Endodermal cell (in vitro differentiated cells): Measurements from ENCODE around the gene TRPM4. TPM values are rescaled to one million over a fixed set of nuclear protein-coding genes. Genes with fewer than 3 reads are reported as not detected.
A peak's percentile ranks its signal among the peaks of the same experiment; 100 is the strongest.

Experiments used
- DNase-seq: peaks from one replicate; pipeline ENCODE4 v3.0.0-alpha.2; 2017
- H3K27ac ChIP-seq: 2 replicates; pipeline ENCODE4 v1.5.1; 2013; ENCODE audit warnings: mild to moderate bottlenecking, low read depth, low read length, moderate library complexity
- H3K27me3 ChIP-seq: 2 replicates; pipeline ENCODE4 v1.6.1; 2013; ENCODE audit warnings: mild to moderate bottlenecking, low read length, moderate library complexity; ENCODE audit not compliant: insufficient read depth, control insufficient read depth, poor library complexity, severe bottlenecking
- H3K36me3 ChIP-seq: 2 replicates; pipeline ENCODE4 v1.7.0; 2013; ENCODE audit warnings: mild to moderate bottlenecking, low read length, moderate library complexity; ENCODE audit not compliant: control insufficient read depth, insufficient read depth
- H3K4me1 ChIP-seq: one replicate; pipeline ENCODE4 v1.7.0; 2013; ENCODE audit warnings: low read length; ENCODE audit not compliant: control insufficient read depth, insufficient read depth
- H3K4me3 ChIP-seq: 2 replicates; pipeline ENCODE4 v1.5.1; 2013; ENCODE audit warnings: mild to moderate bottlenecking, low read length, moderate library complexity
- H3K9ac ChIP-seq: 2 replicates; pipeline ENCODE4 v1.6.1; 2013; ENCODE audit warnings: mild to moderate bottlenecking, low read length, moderate library complexity; ENCODE audit not compliant: poor library complexity, severe bottlenecking; ENCODE audit errors: extremely low read depth
- H3K9me3 ChIP-seq: 2 replicates; pipeline ENCODE4 v1.6.1; 2013; ENCODE audit warnings: mild to moderate bottlenecking, low read length, moderate library complexity; ENCODE audit not compliant: control insufficient read depth
- H3K27ac Mint-ChIP-seq: 2 replicates; pipeline ENCODE4 v1.8.0; 2020; ENCODE audit warnings: mixed read lengths
- H3K27me3 Mint-ChIP-seq: 2 replicates; pipeline ENCODE4 v1.8.0; 2021; ENCODE audit warnings: mild to moderate bottlenecking, mixed read lengths; ENCODE audit not compliant: insufficient read depth
- H3K36me3 Mint-ChIP-seq: 2 replicates; pipeline ENCODE4 v1.8.0; 2020; ENCODE audit warnings: low read depth, mixed read lengths
- H3K4me1 Mint-ChIP-seq: 2 replicates; pipeline ENCODE4 v1.8.0; 2020; ENCODE audit warnings: mixed read lengths
- H3K4me3 Mint-ChIP-seq: 2 replicates; pipeline ENCODE4 v1.8.0; 2020; ENCODE audit warnings: mild to moderate bottlenecking, moderate library complexity, mixed read lengths
- H3K9me3 Mint-ChIP-seq: 2 replicates; pipeline ENCODE4 v1.8.0; 2020; ENCODE audit warnings: mild to moderate bottlenecking, mixed read lengths
- CTCF ChIP-seq: fragments of 200-600 bp; sonication (generic); conservative IDR thresholded peaks from 2 replicates; pipeline ENCODE4 v1.5.0; 2021; ENCODE audit warnings: antibody characterized with exemption, mild to moderate bottlenecking
- WGBS, 2 experiments: methylation state at CpG; one replicate each; pipeline versions ENCODE4 v1.1.5 to v1.1.7; 2013; ENCODE audit warnings: missing lambda C conversion rate in 2 of 2, mixed read lengths in 1 of 2; ENCODE audit not compliant: insufficient coverage in 1 of 2, insufficient read length in 1 of 2; 5-methylcytosine and 5-hydroxymethylcytosine counted together
- total RNA-seq, 2 donors: library from RNA; stranded (reverse); fragmentation: NEBNext Ultra II Directional in 1 of 2; extraction: Animal tissue kit (Norgen Biotek cat#: 25700) in 1 of 2; gene quantifications; 2 replicates in 1 of 2; 3 replicates in 1 of 2; pipeline ENCODE4 v1.2.1, GENCODE V29; 2021

Gene TRPM4
- total RNA-seq, 2 donors from 2014 or later, result 22.0 to 33.3 TPM

GRCh38 chr19:49243129-49243528, 85.5 kb downstream of the TRPM4 start:
- 57 to 67% methylated on average over 3 to 6 of the region's 6 CpGs for WGBS, 2 experiments
- H3K9me3 Mint-ChIP-seq, result no peaks in the 10 kb centered on the region
- peak; percentile 56 for DNase-seq

GRCh38 chr19:49243726-49244125, 86.1 kb downstream of the TRPM4 start:
- H3K36me3 Mint-ChIP-seq, result no peaks in the 10 kb centered on the region
- WGBS, 2 experiments, result 90 to 95% methylated on average over 7 to 11 of the region's 11 CpGs
- no peak overlapping the region for H3K4me3 Mint-ChIP-seq
- no peak overlapping the region for H3K27ac Mint-ChIP-seq
- TF ChIP-seq CTCF, result no peak
- Histone ChIP-seq H3K9ac (no peak overlapping the region), H3K4me3 (no peak overlapping the region), H3K9me3 (no peaks in the 10 kb centered on the region), H3K36me3 (no peaks in the 10 kb centered on the region), H3K4me1 (no peaks in the 10 kb centered on the region), H3K27me3 (no peaks in the 10 kb centered on the region), H3K27ac (no peak overlapping the region)
- no peak for DNase-seq
- peaks cover 12% of the 10 kb centered on the region for H3K27me3 Mint-ChIP-seq
- no peaks in the 10 kb centered on the region for H3K9me3 Mint-ChIP-seq
- H3K4me1 Mint-ChIP-seq, result peaks cover 10% of the 10 kb centered on the region

More at GRCh38 chr19:49243129-49243528, 85.5 kb downstream of the TRPM4 start:
- Histone ChIP-seq H3K4me1 (no peaks in the 10 kb centered on the region), H3K9me3 (no peaks in the 10 kb centered on the region), H3K4me3 (no peak overlapping the region), H3K27me3 (no peaks in the 10 kb centered on the region), H3K36me3 (no peaks in the 10 kb centered on the region), H3K27ac (no peak overlapping the region), H3K9ac (no peak overlapping the region)
- no peak overlapping the region for H3K27ac Mint-ChIP-seq
- peaks cover 17% of the 10 kb centered on the region for H3K27me3 Mint-ChIP-seq
- H3K4me1 Mint-ChIP-seq, result peaks cover 10% of the 10 kb centered on the region
- no peak for TF ChIP-seq CTCF
- no peak overlapping the region for H3K4me3 Mint-ChIP-seq
- H3K36me3 Mint-ChIP-seq, result no peaks in the 10 kb centered on the region

- Histone ChIP-seq H3K27ac (no peak overlapping the region), H3K36me3 (no peaks in the 10 kb centered on the region), H3K4me1 (no peaks in the 10 kb centered on the region), H3K9ac (no peak overlapping the region), H3K27me3 (no peaks in the 10 kb centered on the region), H3K9me3 (no peaks in the 10 kb centered on the region), H3K4me3 (no peak overlapping the region)
- H3K27me3 Mint-ChIP-seq, result peaks cover 10% of the 10 kb centered on the region
- H3K36me3 Mint-ChIP-seq, result no peaks in the 10 kb centered on the region
- H3K9me3 Mint-ChIP-seq, result no peaks in the 10 kb centered on the region
- WGBS, 2 experiments, result 93 to 95% methylated on average over 9 of the region's 9 CpGs
- no peak overlapping the region for H3K4me3 Mint-ChIP-seq
- peaks cover 10% of the 10 kb centered on the region for H3K4me1 Mint-ChIP-seq
- H3K27ac Mint-ChIP-seq, result no peak overlapping the region
- no peak for DNase-seq
- no peak for TF ChIP-seq CTCF
Observed at GRCh38 chr19:49244256-49244655, 86.7 kb downstream of the TRPM4 start.
